HG03521 (cell line): ENCODE data around the gene MAP3K13.

Source experiments
- ATAC-seq: cut with Tn5 transposase; IDR thresholded peaks from one replicate; pipeline ENCODE4 v1.9.1; 2021; ENCODE audit warnings: mild to moderate bottlenecking, moderate library complexity; ENCODE audit not compliant: unreplicated experiment

Gene MAP3K13, protein sequence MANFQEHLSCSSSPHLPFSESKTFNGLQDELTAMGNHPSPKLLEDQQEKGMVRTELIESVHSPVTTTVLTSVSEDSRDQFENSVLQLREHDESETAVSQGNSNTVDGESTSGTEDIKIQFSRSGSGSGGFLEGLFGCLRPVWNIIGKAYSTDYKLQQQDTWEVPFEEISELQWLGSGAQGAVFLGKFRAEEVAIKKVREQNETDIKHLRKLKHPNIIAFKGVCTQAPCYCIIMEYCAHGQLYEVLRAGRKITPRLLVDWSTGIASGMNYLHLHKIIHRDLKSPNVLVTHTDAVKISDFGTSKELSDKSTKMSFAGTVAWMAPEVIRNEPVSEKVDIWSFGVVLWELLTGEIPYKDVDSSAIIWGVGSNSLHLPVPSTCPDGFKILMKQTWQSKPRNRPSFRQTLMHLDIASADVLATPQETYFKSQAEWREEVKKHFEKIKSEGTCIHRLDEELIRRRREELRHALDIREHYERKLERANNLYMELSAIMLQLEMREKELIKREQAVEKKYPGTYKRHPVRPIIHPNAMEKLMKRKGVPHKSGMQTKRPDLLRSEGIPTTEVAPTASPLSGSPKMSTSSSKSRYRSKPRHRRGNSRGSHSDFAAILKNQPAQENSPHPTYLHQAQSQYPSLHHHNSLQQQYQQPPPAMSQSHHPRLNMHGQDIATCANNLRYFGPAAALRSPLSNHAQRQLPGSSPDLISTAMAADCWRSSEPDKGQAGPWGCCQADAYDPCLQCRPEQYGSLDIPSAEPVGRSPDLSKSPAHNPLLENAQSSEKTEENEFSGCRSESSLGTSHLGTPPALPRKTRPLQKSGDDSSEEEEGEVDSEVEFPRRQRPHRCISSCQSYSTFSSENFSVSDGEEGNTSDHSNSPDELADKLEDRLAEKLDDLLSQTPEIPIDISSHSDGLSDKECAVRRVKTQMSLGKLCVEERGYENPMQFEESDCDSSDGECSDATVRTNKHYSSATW

GRCh38 chr3:185362850-185363661, at the start of gene MAP3K13:
Gene MAP3K13 (plus strand): TSS chr3:185363136. CDS start chr3:185428582, 65,446 bp downstream.
- ATAC-seq: peak; percentile 97

GRCh38 chr3:185313693-185314246, 49.2 kb upstream of the MAP3K13 start:
- ATAC-seq: no peak

DNA sequence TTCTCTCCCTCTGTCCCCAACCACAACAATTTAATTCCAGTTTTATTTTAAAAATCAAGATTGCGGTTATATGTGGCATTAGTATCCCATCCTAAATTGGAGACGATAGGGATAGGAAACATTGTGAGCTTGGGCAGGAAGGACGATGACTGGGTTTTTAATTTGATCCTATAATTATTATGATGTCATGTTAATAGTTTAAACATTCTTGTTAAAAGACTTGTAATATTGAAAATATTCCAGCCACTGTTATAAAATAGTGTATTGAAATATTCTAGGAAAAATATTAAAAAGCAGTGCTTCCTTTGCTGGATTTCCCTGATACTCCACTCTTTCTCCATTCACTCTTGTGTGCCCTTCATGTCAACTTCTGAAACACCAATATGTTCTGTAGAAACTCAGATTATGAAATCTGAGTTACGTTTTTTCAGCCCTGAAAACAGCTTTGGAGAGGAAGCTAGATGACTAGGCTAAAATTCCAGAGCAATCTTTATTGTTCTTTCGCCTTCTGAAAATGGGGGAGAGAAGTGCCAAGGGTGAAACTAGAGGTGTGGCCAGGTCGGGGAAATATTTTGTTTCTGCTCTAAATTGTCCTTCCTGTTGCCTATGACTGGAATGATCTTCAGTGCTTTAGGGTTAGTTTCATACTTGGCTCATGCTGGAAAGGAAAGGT, 46.1 kb upstream of the MAP3K13 start:
- ATAC-seq: no peak

DNA sequence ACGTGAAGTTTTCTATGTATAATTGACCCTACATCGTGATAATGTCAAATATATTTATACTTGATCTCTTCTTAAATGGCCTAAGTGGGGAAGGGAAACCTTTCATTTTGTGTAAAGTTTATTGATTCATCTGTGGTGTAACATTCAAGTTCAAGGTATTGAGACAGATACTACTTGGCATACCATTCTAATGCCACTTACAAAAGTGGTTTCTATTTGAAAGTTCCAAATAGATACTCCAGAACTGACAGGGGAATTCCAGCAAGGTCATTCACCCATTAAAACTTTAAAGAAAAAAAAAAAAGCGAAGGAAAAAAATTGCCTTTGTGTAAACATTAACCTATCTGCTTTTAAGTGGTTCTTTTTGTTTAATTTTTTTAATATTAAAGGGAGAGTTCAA, 45.3 kb upstream of the MAP3K13 start:
- no peak for ATAC-seq

DNA sequence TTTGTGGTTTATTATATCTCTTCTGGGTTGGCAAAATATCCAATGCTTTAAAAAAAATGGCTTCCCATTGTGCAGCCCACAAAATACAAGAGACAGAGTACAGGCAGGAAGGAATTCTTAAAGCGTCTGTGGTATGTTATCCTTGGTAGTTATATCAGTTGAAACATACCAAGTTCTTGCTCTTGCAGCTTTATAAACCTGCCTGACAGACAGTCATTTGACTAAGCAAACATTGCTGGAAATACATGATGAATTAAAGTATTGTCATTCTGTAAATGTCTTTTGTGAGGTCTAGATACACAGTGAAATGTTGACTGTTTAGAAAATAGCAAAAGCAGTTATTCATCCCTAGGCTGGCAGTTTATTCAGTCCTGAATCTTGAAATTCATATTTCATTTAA, 44.8 kb upstream of the MAP3K13 start:
- no peak for ATAC-seq

DNA sequence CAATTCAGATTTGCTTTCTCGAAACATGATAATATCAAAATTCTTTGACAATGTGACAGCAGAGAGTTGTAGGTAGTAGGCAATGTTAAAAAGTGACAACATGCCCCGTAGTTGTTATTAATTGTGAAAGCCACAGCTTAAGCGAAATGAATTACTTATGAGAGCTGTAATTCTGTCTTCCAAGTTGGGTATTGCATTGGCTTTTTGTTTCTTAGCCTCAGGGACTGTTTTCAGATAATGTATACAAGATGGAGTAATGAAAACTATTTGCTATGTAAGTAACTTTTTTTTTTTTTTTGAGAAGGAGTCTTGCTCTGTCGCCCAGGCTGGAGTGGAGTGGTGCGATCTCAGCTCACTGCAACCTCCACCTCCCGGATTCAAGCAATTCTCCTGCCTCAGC, 43.1 kb upstream of the MAP3K13 start:
- ATAC-seq: no peak

DNA sequence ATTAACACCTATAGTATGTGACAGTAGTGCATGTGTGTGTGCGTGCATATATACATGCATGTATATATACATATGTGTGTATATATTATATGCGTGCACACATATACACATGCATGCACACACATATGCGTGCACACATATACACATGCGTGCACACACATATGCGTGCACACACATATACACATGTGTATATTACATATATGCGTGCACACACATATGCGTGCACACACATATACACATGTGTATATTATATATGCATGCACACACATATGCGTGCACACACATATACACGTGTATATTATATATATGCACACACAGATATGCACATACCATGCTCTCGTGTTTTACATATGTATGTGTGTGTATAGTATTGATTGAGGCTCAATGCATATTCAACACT, 42.0 kb upstream of the MAP3K13 start:
- no peak for ATAC-seq

- ATAC-seq: no peak
These were observed 40.7 kb upstream of the MAP3K13 start for GRCh38 chr3:185322101-185322719.

DNA sequence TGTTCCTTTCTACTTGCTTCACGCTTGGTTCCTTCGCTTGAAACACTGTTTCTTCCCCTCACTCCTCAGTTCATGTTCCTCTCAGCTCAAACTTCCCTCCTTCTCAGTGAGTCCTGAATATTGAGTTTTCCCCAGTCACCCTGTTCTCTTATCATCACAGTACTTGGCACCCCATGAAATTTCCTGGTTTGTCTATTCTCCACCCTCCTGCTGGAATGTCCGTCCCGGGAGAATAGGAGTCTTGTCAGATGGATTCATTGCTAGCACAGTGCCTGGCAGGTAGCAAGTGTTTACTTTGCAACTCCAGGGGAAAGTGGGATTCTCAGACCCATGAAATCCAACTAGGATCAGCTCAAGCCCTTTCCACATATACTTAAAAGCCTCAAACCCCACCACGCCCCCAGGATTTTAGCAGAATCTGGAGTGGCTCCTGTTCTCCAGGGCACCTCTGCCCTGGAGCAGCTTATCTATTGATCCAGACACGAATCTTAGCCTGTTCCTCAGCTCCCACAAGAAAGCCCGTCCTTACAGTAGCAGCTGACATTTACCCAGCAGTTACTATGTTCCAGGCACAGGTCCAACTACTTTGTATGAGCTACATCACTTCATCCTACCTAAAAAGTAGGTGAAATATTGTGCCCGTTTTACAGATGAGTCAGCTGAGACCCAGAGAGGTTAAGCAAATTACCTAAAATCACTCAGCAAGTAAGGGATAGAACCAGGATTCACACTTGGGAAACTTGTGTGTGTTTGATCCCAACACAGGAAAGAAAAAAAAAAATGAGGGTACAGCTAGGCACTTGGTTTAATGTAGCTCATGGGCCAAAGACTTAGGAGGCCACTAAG, 36.8 kb upstream of the MAP3K13 start:
- no peak for ATAC-seq

GRCh38 chr3:185327062-185327461, 35.9 kb upstream of the MAP3K13 start:
- no peak for ATAC-seq

DNA sequence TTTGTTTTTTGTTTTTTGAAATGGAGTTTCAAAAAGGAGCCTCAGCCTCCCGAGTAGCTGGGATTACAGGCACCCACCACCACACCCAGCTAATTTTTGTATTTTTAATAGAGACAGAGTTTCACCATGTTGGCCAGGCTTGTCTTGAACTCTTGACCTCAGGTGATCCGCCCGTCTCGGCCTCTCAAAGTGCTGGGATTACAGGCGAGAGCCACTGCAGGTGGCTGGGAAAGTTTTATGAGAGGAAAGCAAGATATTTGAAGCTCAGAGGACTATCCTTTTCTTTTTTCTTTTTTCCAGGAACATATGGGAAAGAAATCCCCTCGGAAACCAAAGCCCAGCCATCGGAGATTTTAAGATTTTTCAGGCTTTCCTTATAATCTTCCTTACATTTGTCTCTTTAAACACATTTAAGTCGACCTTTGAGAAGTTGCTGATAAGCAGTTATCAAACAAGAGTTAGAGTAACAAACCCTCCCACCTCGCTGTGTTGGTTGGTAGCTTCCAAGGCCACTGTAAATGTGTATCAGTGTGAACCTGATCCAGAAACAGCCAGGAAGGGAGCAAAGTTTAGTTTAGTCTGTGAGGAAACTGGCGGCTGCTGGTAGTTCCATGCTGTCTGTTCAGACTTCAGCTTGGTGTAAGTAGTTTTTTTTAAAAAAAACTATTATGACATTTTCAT, 34.5 kb upstream of the MAP3K13 start:
- no peak for ATAC-seq

DNA sequence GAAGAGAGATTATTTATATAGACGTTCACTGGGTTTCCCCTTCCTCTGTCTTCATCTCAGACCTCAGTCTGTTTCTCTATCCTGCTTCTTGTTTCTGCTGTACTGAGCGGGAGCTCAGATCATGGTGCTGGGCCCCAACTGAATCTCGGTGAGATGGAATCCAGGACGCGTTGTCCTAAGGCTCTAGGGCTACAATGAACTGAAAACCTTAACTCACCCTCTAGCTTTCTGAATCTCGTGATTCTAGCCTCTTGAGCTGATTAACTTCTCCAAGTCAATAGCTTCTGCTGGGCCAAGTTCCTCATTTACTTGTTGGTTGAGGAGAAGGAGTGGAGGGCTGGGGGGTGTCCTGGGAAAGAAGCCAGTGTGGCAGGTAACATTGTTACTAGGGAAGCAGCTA, 32.7 kb upstream of the MAP3K13 start:
- no peak for ATAC-seq

DNA sequence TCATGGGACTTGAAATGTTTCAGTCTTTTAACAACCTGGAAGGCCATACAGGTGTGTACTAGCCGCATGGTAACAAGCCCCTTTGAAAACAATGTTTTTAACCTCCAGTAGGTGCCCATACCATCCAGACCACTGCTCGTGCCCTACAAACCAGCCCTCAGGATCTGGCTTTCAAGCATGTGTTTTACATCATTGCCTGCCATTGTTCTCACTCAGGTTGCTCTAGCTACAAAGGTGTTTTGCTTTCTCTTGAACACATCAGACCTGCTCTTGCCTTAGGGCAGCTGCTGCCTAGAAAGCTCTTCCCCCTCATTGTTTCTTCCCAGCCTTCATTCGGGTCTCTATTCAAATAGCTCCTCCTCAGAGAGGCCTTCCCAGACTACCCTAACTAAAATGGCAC, 32.3 kb upstream of the MAP3K13 start:
- ATAC-seq: no peak

- ATAC-seq: peak; percentile 98
These were observed 30.8 kb upstream of the MAP3K13 start for GRCh38 chr3:185332026-185332735.

- no peak for ATAC-seq
These were observed 27.1 kb upstream of the MAP3K13 start for GRCh38 chr3:185335799-185336198.

GRCh38 chr3:185337231-185337816, 25.6 kb upstream of the MAP3K13 start:
- ATAC-seq: no peak

DNA sequence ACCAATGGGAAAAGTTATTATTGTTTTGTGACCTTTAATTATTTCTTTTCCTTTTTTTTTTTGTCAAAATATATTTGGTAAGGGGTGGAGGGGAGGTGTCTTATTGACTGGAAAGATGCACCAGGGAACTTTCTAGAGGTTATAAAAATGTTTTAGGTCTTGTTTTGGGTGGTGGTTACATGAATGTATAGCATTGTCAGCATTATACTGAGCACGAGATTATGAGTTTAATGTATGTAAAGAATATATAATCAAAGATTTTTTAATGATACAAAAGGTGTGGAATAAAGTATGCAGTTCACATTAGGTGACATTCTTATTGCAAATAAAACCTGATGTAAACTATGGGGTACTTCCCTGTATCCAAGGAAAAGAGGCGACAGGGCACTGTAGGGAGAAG, 23.0 kb upstream of the MAP3K13 start:
- no peak for ATAC-seq
